Measurements from ENCODE around the gene PHACTR1. TPM values are rescaled to one million over a fixed set of nuclear protein-coding genes. Genes with fewer than 3 reads are reported as not detected.

The PHACTR1 gene
- total RNA-seq, 2 experiments from 2014 or later = 1.3 to 2.3 TPM

DNA sequence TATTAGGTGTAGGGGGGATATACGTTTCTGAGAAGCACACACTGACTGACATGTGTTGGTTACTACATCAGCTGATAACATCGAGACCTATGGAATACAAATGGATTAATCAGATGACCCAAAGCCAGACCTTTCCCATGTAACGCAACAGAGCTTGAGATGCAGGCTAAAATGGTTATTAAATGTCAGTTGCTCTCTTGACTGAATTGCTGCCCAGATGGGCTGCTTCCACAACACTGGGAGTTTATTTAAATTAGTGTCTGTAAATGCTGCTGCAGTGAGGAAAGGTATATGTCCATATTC is 298.8 kb downstream of the PHACTR1 start:
- Histone ChIP-seq H3K4me1 (ENCODE audit: insufficient read depth, low read length) (peaks cover 9% of the 10 kb centered on the region), H3K36me3 (ENCODE audit: insufficient read depth, low read length) (no peaks in the 10 kb centered on the region), H3K9me3 (ENCODE audit: control insufficient read depth in 1 of 2, insufficient read depth in 1 of 2, low read length in 2 of 2) (peaks cover 0 to 12% of the 10 kb centered on the region in 2 experiments), H3K27me3 (ENCODE audit: control insufficient read depth in 1 of 2, insufficient read depth in 2 of 2, low read length in 2 of 2) (peaks cover 32 to 43% of the 10 kb centered on the region in 2 experiments), H3K4me3 (ENCODE audit: low read length) (no peak overlapping the region), H3K27ac (ENCODE audit: low read depth in 1 of 2, low read length in 2 of 2) (no peak overlapping the region)
- TF ChIP-seq, protein P1, sequence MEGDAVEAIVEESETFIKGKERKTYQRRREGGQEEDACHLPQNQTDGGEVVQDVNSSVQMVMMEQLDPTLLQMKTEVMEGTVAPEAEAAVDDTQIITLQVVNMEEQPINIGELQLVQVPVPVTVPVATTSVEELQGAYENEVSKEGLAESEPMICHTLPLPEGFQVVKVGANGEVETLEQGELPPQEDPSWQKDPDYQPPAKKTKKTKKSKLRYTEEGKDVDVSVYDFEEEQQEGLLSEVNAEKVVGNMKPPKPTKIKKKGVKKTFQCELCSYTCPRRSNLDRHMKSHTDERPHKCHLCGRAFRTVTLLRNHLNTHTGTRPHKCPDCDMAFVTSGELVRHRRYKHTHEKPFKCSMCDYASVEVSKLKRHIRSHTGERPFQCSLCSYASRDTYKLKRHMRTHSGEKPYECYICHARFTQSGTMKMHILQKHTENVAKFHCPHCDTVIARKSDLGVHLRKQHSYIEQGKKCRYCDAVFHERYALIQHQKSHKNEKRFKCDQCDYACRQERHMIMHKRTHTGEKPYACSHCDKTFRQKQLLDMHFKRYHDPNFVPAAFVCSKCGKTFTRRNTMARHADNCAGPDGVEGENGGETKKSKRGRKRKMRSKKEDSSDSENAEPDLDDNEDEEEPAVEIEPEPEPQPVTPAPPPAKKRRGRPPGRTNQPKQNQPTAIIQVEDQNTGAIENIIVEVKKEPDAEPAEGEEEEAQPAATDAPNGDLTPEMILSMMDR (IDR thresholded peaks at IDR 0.05) = no peak
- CTCF ChIA-PET = no interaction called here
- H3K27me3 Mint-ChIP-seq = peaks cover 66% of the 10 kb centered on the region
- no peaks in the 10 kb centered on the region for H3K36me3 Mint-ChIP-seq (ENCODE audit: low read depth)
- no peaks in the 10 kb centered on the region for H3K9me3 Mint-ChIP-seq
- no peak overlapping the region for H3K27ac Mint-ChIP-seq
- H3K4me1 Mint-ChIP-seq (ENCODE audit: low read depth) = peaks cover 5% of the 10 kb centered on the region
- H3K4me3 Mint-ChIP-seq = no peak overlapping the region
- no peak for DNase-seq
- intact Hi-C loops (cut with DNase I, micrococcal nuclease) = no loop called here
- ATAC-seq (ENCODE audit: poor library complexity) = no peak
- POLR2A ChIA-PET = no interaction called here

DNA sequence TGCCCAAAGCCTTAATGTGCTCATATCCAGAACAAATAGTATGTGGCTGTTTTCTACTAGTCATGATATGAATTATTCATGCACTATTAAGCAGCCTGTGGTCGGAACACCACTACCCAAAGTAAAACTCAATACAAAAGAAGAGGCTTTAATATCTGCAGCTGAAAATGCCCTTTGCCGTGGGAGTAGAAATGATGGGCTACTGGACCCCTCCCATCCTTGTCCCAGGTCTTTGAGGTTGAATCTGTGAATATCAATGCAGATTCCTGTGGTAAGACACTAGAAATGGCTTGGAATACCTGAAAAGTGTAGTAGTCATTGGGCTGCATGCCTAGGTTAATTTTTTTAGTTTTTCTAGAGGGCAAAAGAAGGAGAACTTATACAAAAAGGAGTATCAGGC is 308.0 kb downstream of the PHACTR1 start:
- Mint-ChIP-seq H3K27ac (no peak overlapping the region), H3K9me3 (no peaks in the 10 kb centered on the region), H3K36me3 (ENCODE audit: low read depth) (no peaks in the 10 kb centered on the region), H3K27me3 (peaks cover 14% of the 10 kb centered on the region), H3K4me3 (no peak overlapping the region), H3K4me1 (ENCODE audit: low read depth) (no peaks in the 10 kb centered on the region)
- ChIA-PET POLR2A (no interaction called here), CTCF (no interaction called here)
- H3K36me3 ChIP-seq (ENCODE audit: insufficient read depth, low read length) = no peaks in the 10 kb centered on the region
- no peaks in the 10 kb centered on the region for H3K9me3 ChIP-seq (ENCODE audit: control insufficient read depth in 1 of 2, insufficient read depth in 1 of 2, low read length in 2 of 2)
- intact Hi-C loops (cut with DNase I, micrococcal nuclease) = no loop called here
- H3K4me3 ChIP-seq (ENCODE audit: low read length) = no peak overlapping the region
- no peak overlapping the region for H3K27ac ChIP-seq (ENCODE audit: low read depth in 1 of 2, low read length in 2 of 2)
- TF ChIP-seq, protein P1 (IDR thresholded peaks at IDR 0.05) = no peak
- H3K4me1 ChIP-seq (ENCODE audit: insufficient read depth, low read length) = no peaks in the 10 kb centered on the region
- no peak for ATAC-seq (ENCODE audit: poor library complexity)
- no peak for DNase-seq
- H3K27me3 ChIP-seq (ENCODE audit: control insufficient read depth in 1 of 2, insufficient read depth in 2 of 2, low read length in 2 of 2) = no peaks in the 10 kb centered on the region

DNA sequence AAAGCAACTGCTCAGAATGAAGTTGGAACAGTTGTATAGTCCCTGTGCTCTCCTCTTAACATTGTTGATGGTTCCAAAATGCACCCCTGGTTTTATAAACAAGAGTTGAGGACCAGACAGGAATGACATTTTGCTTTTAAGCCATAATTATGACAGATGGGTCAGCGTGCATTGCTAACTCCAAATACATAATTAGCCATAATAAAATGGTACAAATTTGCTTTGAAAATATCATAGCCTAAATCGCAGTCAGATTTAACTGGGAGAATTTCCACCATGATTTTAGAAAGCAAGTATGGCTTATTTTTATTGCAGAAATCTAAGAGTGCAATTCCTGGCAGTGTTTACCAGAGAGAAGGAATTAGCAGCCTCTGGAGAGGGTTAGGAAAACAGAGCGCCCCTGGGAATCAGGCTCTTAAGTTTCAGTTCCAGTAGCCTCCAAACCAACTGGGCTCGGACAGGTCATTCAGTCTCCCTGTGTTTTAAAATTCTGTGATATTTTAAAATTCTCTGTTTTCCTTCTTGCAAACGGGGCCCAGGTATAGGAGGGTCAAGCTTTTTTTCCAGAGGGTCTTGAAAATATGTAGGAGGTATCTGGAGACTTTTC is 309.4 kb downstream of the PHACTR1 start:
- H3K27me3 Mint-ChIP-seq = peaks cover 4% of the 10 kb centered on the region

More for the DNA sequence above, 309.4 kb downstream of the PHACTR1 start:
- Mint-ChIP-seq H3K36me3 (ENCODE audit: low read depth) (no peaks in the 10 kb centered on the region), H3K27ac (no peak overlapping the region), H3K4me1 (ENCODE audit: low read depth) (no peaks in the 10 kb centered on the region), H3K9me3 (no peaks in the 10 kb centered on the region), H3K4me3 (no peak overlapping the region)
- Histone ChIP-seq H3K27me3 (ENCODE audit: control insufficient read depth in 1 of 2, insufficient read depth in 2 of 2, low read length in 2 of 2) (no peaks in the 10 kb centered on the region), H3K4me1 (ENCODE audit: insufficient read depth, low read length) (no peaks in the 10 kb centered on the region), H3K36me3 (ENCODE audit: insufficient read depth, low read length) (no peaks in the 10 kb centered on the region), H3K27ac (ENCODE audit: low read depth in 1 of 2, low read length in 2 of 2) (no peak overlapping the region), H3K4me3 (ENCODE audit: low read length) (no peak overlapping the region), H3K9me3 (ENCODE audit: control insufficient read depth in 1 of 2, insufficient read depth in 1 of 2, low read length in 2 of 2) (no peaks in the 10 kb centered on the region)
- ATAC-seq (ENCODE audit: poor library complexity) = no peak
- intact Hi-C loops (cut with DNase I, micrococcal nuclease) = no loop called here
- no peak for DNase-seq
- ChIA-PET CTCF (no interaction called here), POLR2A (no interaction called here)
- TF ChIP-seq, protein P1 (IDR thresholded peaks at IDR 0.05) = no peak

All from CD4-positive, alpha-beta T cell (primary cell).